ENCODE results near the gene DGKA.

- TF ChIP-seq CTCF (conservative IDR thresholded peaks at IDR 0.05; ENCODE audit: low read length) (no peak), EZH2phosphoT487 (IDR thresholded peaks at IDR 0.05; ENCODE audit: borderline replicate concordance, low read depth, low read length) (no peak)
Measured at GRCh38 chr12:55933169-55933798, 2.3 kb downstream of the DGKA start.
